Activated CD8-positive, alpha-beta T cell treated with anti-CD3 and anti-CD28 coated beads for 36 hours (primary cell): ENCODE measurements around the gene MTMR3. TPM values are rescaled to one million over a fixed set of nuclear protein-coding genes. Genes with fewer than 3 reads are reported as not detected.
A peak's percentile ranks its signal among the peaks of the same experiment; 100 is the strongest.

Experiments
- ATAC-seq: fragments of 200-7000 bp; cut with Tn5 transposase; one replicate; pipeline ENCODE4 v1.10.0; 2021; ENCODE audit warnings: mild to moderate bottlenecking, moderate library complexity
- CTCF ChIA-PET: fragments of 350-600 bp; sonication (Branson Sonifier 250); formaldehyde crosslinking; loops from one replicate; lab custom pipeline; 2021; ENCODE audit warnings: antibody characterized with exemption; lab: Charles Lee
- POLR2A ChIA-PET: fragments of 350-600 bp; sonication (Branson Sonifier 250); formaldehyde crosslinking; loops from one replicate; lab custom pipeline; 2021; ENCODE audit warnings: antibody characterized with exemption; lab: Charles Lee
- DNase-seq: peaks from one replicate; pipeline ENCODE4 v3.0.0-alpha.2; 2020
- H3K27ac Mint-ChIP-seq: one replicate; pipeline ENCODE4 v1.8.0; 2021; ENCODE audit warnings: mild to moderate bottlenecking, mixed read lengths
- H3K27me3 Mint-ChIP-seq: one replicate; pipeline ENCODE4 v1.8.0; 2021; ENCODE audit warnings: mixed read lengths
- H3K36me3 Mint-ChIP-seq: one replicate; pipeline ENCODE4 v1.8.0; 2021; ENCODE audit warnings: low read depth, mixed read lengths
- H3K4me1 Mint-ChIP-seq: one replicate; pipeline ENCODE4 v1.8.0; 2021; ENCODE audit warnings: low read depth, mixed read lengths
- H3K4me3 Mint-ChIP-seq: one replicate; pipeline ENCODE4 v1.8.0; 2021; ENCODE audit warnings: mild to moderate bottlenecking, moderate library complexity, mixed read lengths
- H3K9me3 Mint-ChIP-seq: one replicate; pipeline ENCODE4 v1.8.0; 2021; ENCODE audit warnings: mixed read lengths
- intact Hi-C: fragments of 100-400 bp; cut with micrococcal nuclease; formaldehyde crosslinking; loops from one replicate; pipeline ENCODE4 v1.10.0; 2022
- microRNA-seq: library from miRNA; unstranded; fragments of <30 nt; microRNA quantifications from one replicate; pipeline ENCODE4 v1.2.0, GENCODE V29; 2022; ENCODE audit warnings: borderline microRNAs expressed, borderline replicate concordance
- total RNA-seq, 2 experiments: library from RNA; stranded (reverse); gene quantifications; one replicate each; pipeline ENCODE4 v1.2.3, GENCODE V29; 2021
- TF ChIP-seq, protein P1 (sequence below): fragments of 200-600 bp; IDR thresholded peaks from one replicate; pipeline ENCODE4 v1.8.0; 2022; ENCODE audit warnings: antibody characterized with exemption, mild to moderate bottlenecking

MTMR3 gene
- total RNA-seq, 2 experiments from 2014 or later = 19.5 to 21.3 TPM

DNA sequence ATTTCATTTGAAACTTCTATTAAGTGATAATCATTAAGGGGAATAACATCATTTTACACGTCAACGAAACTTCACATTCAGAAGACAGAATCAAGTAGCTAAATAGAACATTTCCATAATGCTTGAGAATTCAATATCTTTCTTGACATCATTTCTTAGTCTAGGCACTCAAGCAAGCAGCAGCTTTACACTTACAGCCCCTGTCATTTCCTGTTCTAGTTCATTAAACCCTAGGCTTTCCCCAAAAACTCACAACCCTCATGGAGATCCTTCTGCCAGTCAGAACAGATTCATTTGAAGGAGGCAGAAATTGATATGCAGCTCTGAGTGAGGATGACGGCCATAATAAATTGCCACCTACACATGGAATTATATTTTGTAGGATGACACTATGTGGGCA is 192.0 kb downstream of the MTMR3 start:
- Mint-ChIP-seq H3K36me3 (no peaks in the 10 kb centered on the region), H3K4me3 (no peak overlapping the region), H3K27me3 (peaks cover 16% of the 10 kb centered on the region), H3K9me3 (no peaks in the 10 kb centered on the region), H3K4me1 (peaks cover 10% of the 10 kb centered on the region), H3K27ac (no peak overlapping the region)
- POLR2A ChIA-PET = interaction anchor here (0.8 kb wide), 1 partner anchor 27 kb away, joined by 3 read pairs; no protein-coding TSS in a partner anchor
- intact Hi-C loops = no loop called here
- TF ChIP-seq, protein P1, sequence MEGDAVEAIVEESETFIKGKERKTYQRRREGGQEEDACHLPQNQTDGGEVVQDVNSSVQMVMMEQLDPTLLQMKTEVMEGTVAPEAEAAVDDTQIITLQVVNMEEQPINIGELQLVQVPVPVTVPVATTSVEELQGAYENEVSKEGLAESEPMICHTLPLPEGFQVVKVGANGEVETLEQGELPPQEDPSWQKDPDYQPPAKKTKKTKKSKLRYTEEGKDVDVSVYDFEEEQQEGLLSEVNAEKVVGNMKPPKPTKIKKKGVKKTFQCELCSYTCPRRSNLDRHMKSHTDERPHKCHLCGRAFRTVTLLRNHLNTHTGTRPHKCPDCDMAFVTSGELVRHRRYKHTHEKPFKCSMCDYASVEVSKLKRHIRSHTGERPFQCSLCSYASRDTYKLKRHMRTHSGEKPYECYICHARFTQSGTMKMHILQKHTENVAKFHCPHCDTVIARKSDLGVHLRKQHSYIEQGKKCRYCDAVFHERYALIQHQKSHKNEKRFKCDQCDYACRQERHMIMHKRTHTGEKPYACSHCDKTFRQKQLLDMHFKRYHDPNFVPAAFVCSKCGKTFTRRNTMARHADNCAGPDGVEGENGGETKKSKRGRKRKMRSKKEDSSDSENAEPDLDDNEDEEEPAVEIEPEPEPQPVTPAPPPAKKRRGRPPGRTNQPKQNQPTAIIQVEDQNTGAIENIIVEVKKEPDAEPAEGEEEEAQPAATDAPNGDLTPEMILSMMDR = no peak
- CTCF ChIA-PET = interaction anchor here (1.2 kb wide), 1 partner anchor 71 kb away, joined by 3 read pairs; no protein-coding TSS in a partner anchor
- DNase-seq (no peak), ATAC-seq (no peak)

DNA sequence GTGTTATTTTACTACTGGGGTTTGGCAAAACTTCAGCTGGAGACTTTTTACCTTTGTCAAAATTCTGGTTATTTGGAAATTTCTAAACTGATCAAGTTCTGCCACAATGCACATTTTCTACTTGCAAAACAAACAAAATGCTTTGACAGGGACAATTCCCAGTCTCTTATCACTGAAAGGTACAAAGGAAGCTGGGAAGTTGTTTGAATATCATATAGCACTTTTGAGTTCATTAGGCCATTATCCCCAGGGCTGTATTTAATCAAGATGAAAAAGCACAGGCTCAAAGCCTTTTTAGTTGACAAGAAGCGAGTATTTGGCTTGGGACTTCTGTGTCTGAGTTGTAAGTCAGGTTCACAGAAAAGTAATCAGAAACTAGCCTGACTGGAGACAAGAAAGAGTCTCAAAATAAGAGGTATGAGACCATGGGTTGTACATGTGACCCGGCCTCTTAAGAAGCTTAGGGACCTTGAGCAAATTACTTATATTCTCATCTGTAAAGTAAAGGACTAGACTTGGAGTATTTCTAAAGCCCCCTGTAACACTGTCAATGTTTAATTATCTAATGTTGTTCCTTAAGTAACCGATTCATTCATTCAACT is 194.4 kb downstream of the MTMR3 start:
- ATAC-seq = no peak
- POLR2A ChIA-PET = no interaction called here
- H3K27ac Mint-ChIP-seq = no peak overlapping the region

DNA sequence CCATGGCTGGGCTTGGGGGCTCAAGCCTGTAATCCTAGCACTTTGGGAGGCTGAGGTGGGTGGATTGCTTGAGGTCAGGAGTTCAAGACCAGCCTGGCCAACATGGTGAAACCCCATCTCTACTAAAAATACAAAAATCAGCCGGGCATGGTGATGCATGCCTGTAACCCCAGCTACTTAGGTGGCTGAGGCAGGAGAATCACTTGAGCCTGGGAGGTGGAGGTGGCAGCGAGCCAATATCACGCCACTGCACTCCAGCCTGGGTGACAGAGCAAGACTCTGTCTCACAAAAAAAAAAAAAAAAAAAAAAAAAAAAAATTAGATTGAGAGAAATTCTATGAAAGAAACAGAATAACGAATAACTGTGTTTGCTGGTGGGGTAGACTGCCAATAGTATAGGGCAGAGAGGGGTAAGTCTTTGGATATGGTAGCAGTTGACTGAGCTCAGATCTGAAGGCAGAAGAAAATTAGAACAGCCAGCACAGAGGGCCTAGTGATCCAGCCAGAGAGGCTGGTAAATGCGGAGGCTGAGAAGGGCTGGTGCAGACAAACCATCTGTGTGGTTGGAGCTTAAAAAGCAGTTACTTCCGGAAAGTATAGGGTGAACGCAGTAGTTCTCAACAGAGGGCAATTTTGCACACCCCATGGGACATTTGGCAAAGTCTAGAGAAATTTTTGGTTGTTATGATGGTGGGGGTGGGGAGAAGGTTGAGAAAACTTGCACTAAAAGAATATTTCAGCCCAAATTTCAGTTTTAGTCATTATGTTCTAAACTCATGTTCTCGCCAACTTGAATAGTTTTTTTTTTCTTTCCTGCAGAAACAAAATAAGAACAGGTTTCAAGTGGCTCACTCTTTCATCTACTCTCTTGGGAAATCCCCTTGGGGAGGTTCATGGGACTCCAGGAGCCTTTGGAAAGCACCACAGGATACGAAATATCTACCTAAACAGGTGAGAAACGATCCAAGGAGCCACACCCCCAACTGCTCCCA is 195.6 kb downstream of the MTMR3 start:
- intact Hi-C loops = no loop called here
- CTCF ChIA-PET = interaction anchor here (1.7 to 2.9 kb wide), 2 partner anchors 9 to 10 kb away, joined by 4 to 16 read pairs; no protein-coding TSS in a partner anchor
- H3K4me3 Mint-ChIP-seq = peak overlapping the region; percentile 47
- ATAC-seq (peak; percentile 82), DNase-seq (peak; percentile 42)
- H3K27ac Mint-ChIP-seq = peak overlapping the region; percentile 85
- H3K36me3 Mint-ChIP-seq = no peaks in the 10 kb centered on the region
- peaks cover 13% of the 10 kb centered on the region for H3K27me3 Mint-ChIP-seq
- TF ChIP-seq, protein P1 = no peak
- POLR2A ChIA-PET = no interaction called here
- peaks cover 10% of the 10 kb centered on the region for H3K4me1 Mint-ChIP-seq
- H3K9me3 Mint-ChIP-seq = no peaks in the 10 kb centered on the region

More for the DNA sequence above, 194.4 kb downstream of the MTMR3 start:
- intact Hi-C loops = no loop called here
- CTCF ChIA-PET = interaction anchor here (0.9 to 2.9 kb wide), 3 partner anchors 8 to 441 kb away, joined by 3 to 16 read pairs (median 4); no protein-coding TSS in a partner anchor
- no peak for DNase-seq
- Mint-ChIP-seq H3K36me3 (no peaks in the 10 kb centered on the region), H3K4me1 (peaks cover 10% of the 10 kb centered on the region), H3K27me3 (peaks cover 14% of the 10 kb centered on the region), H3K9me3 (no peaks in the 10 kb centered on the region), H3K4me3 (no peak overlapping the region)
- TF ChIP-seq, protein P1 = no peak

DNA sequence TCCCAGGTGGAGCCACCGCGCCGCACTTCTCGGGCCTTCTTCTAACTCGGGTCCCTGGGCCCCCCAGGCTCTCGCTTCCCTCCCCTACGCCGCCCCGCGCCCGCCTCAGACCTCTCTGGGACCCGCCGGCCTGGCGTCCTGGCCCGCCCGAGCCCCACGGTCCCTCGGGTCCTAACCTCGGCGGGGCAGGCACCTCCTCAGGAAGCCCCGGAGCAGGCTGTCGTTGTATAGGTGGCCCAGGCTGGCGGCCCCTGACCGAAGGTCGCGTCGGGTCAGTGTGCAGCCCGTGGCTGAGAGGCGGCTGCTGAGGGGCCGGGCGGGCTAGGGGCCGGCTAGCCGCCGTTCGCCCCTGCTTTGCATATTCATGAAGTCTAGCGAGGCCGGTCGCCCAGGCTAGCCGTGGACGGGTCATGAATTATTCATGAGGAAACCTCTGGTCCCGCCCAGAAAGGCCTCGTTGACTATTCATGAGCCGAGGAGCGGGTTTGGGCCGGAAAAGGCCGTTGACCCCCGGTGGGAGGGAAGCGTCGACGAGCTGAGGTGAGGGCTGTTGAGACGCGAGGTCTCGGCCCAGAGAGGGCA is 197.1 kb downstream of the MTMR3 start, which contains the start of gene HORMAD2:
HORMAD2 (plus strand) TSS at position 513 of the 582 bp plus-strand sequence. CDS start 13,489 bp downstream, outside the sequence.
- Mint-ChIP-seq H3K4me1 (peaks cover 10% of the 10 kb centered on the region), H3K36me3 (no peaks in the 10 kb centered on the region), H3K27me3 (peaks cover 12% of the 10 kb centered on the region), H3K4me3 (no peak within 1 kb of the TSS), H3K27ac (no peak within 1 kb of the TSS), H3K9me3 (no peaks in the 10 kb centered on the region)
- intact Hi-C loops = loop anchor here (10.0 kb wide), 1 partner anchor 455 kb away; no protein-coding TSS in a partner anchor
- ATAC-seq = no peak
- DNase-seq = no peak
- ChIA-PET CTCF (interaction anchor here (1.1 kb wide), 1 partner anchor 9 kb away, joined by 4 read pairs; no protein-coding TSS in a partner anchor), POLR2A (no interaction called here)
- TF ChIP-seq, protein P1 = no peak

Small RNAs within 50 kb of the gene (microRNA-seq; reads per million reads assigned to microRNA genes)
- not detected for gene MIR6818

Other genes starting within 250 kb of the MTMR3 start
- under 1 TPM in 1 of 2 experiments, not detected in 1; 0.09 TPM for gene CABP7, start 163.2 kb upstream of the MTMR3 start, total RNA-seq
- 10 to 100 TPM; 18.5 to 18.7 TPM for gene ZMAT5, start 116.2 kb upstream of the MTMR3 start, total RNA-seq
- 100 to 1,000 TPM in 1 of 2 experiments, 10 to 100 TPM in 1; 92.4 to 105 TPM for gene UQCR10, start 115.8 kb upstream of the MTMR3 start, total RNA-seq
- gene ASCC2, start 44.9 kb upstream of the MTMR3 start, total RNA-seq = 10 to 100 TPM; 55.3 to 58.5 TPM
- not detected for gene HORMAD2, start 197.3 kb downstream of the MTMR3 start, total RNA-seq